Erythroblast (primary cell): Measurements from ENCODE around the gene CORO2A.

Source experiments
- GATA1 ChIP-seq: IDR thresholded peaks from 2 replicates; pipeline ENCODE4 v1.6.1; 2011; ENCODE audit warnings: low read depth, mild to moderate bottlenecking, control low read depth, low read length, moderate library complexity
- POLR2A ChIP-seq: IDR thresholded peaks from 2 replicates; pipeline ENCODE4 v1.6.1; 2011; ENCODE audit warnings: mild to moderate bottlenecking, low read length

- no peak for TF ChIP-seq POLR2A
- TF ChIP-seq GATA1, result no peak
These were observed 104.8 kb downstream of the CORO2A start for GRCh38 chr9:98087420-98088354.
